Umbilical cord (tissue), 2 donors: ENCODE results near the gene IL2RA. TPM values are rescaled to one million over a fixed set of nuclear protein-coding genes. Genes with fewer than 3 reads are reported as not detected.
"Not testable (repeated sequence)": the region's sequence is repeated elsewhere in the genome, so short reads cannot be mapped to it uniquely, and the experiment has no call there.

Experiments
- DNase-seq: peaks from one replicate; pipeline ENCODE4 v3.0.0-alpha.2; 2015; ENCODE audit warnings: low spot score
- total RNA-seq: library from RNA; depleted of rRNA; stranded (reverse); fragments of >200 nt; gene quantifications from one replicate; pipeline ENCODE4 v1.2.3, GENCODE V29; 2014; ENCODE audit warnings: low replicate concordance; ENCODE audit not compliant: insufficient read depth

Gene IL2RA
- 5.1 TPM for total RNA-seq

DNA sequence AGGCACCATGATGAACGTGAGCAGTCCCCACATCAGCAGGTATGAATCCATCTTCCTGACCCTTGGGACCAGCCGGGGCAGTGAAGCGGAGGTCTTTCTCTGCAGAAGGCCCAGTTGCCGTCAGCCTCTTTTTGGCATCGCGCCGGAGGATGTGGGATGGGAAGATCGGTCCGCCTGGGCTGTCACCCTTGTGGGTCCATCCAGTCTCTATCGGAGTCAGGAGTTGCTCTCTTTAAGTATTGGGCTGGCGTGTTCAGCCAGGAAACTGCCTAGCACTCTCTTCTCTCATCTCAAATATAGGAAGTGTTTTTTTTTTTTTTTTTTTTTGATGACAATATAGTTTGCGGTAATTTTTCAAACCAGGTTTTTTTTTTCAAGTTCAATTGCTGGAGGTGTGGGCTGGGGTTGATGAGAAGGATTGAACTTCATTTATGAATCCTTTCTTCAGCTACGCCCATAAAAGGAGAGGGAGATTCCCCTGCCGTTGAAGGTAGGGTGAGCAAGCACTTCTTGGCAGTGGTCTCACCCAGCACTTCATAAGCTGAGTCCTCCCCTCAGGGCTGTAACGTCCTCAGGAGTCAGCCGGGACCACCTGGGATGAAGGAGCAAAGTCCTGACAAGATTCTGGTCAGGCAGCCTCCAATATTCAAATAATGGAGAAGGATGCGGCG is at the start of gene IL2RA:
Gene IL2RA (minus strand): TSS at position 267 of the 671 bp plus-strand sequence. CDS start 216 bp downstream, at position 51.
- no peak for DNase-seq

DNA sequence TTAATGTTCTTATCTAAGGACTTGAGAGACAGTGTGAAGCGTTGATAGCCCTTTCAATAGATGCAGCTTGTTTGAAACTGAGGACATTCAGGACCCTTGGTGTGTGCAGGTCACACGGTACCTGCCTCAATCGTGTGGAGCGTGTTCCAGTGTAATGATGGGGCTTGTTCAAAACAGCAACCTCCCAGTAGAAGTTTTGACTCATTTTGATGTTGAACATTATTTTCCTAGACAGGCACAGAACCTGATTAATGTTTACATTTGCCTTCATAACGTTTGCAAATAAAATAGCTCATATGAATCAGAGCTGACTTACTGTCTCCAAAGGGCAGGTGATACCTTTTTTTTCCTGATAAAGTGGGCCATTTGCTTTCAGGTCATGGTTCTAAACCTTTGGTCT is 48.0 kb upstream of the IL2RA start:
- DNase-seq, result no peak

DNA sequence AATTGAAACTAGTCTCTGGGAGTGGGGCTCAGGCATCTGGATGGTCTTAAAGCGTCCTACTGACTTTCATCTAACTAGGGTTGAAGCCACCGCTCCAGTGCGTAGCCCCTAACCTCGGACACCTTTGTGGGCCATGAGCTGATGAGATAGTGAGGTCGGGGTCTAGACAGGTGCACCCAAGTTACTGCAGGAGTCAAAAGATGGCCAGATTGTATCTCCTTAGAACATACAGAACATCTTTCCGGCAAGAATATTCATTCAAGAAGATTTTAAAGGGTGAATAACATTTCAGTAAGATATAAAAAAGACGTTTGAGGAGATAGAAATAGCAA is 47.2 kb upstream of the IL2RA start:
- no peak for DNase-seq

DNA sequence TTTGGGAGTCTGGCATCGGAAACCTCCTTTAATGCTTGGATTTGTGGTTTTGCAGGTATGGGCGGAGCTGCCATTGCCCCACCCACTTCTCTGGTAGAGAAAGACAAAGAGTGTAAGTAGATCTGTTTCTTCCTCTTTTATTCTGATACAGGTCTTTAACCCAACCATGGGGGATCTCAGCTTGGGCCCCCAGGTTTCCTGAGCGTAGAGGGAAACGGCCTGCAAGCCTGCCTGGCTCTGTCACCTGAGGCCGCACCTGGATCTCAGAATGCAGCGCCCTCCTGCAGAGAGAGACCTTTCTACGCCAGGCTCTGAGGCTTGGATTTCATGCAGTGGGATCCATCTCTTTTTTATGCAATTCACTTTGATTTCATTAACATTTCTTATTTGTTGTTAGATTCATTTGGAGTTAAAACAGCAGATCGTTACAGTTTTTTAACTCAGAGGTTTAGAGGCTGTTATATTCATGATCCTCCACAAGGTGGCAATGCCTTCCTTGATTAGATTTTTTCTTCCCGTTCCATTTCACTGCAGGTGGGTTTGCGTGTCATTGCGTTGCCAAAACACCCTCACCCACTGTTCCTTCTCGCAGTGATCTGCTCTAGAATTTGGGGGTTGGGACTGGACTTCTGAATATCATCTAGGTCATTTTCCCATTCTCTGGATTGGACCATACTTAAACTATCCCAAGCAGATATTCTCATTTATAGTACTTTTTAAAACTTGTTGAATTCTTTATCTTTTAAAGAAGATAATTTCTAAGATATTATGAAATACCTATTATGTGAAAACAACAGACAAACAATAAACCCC is 46.7 kb upstream of the IL2RA start:
- peak; percentile 38 for DNase-seq

DNA sequence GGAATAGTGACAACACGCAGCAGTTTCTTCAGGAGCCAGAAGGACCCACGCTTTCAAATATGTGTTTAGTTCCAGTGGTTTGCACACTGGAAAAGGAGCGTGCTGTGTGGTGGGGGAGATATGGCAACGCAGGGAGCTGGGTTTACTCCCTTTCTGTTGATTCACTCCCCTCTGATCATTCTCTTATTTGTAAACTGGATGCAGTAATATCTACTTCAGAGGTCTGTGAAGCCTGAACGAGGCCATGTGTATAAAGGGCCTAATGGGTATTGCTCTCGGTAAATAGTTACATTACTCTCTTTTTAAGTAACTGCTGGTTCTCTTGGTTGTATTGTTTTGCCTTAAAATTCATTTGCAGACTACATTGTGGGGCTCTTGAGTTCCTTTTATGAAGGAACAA is 45.9 kb upstream of the IL2RA start:
- DNase-seq, result no peak

DNA sequence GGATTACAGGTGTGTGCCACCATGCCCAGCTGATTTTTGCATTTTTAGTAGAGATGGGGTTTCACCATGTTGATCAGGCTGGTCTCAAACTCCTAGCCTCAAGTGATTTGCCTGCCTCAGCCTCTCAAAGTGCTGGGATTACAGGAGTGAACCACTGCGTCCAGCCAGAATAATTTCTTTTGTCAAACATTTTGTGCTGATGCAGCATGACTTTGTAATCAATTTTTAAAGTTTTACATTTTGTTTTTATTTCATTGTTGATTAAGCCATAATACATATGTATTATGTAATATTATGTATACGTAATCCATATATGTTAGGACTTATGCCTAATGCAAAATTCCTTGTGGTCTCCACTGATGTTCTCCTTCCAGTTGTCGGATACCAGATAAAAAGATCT is 45.4 kb upstream of the IL2RA start:
- DNase-seq, result not testable (repeated sequence)

DNA sequence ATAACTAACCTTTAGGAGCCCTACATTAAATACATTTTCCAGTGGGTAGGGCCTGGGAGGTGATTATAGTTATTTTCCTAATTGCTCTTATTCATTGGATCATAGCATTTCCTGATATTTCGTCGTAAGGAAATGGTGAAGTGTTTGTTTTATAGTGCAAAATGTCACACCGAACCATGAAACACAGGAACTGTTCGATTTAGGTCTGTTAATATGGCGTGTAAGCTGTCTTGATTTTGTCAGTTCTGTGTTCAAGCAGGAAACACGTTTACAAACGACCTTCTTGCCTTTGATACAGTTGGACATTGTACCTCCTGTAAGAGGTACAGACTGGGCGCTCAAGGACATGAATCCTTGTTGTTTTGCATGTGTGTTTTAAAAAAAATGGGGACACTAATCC is 41.4 kb upstream of the IL2RA start:
- DNase-seq, result no peak

DNA sequence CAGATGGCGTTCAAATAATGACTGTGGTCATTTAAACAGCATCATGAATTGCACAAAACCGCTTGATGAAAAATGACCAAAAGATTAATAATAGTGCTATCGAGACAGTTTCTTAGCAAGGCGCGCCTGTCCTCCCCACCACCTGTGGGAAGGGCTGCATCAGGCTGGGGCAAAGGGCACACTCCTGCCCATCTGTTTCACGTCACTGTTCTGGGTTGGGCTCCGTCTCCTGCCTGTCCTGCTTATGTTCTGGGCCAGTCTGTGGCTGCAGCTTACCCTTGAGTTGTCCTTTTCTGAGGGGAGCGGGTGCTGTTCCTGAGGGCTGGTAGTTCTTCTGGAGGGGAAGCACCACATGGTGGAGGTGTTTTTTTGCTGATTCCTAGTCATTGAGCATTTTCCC is 40.0 kb upstream of the IL2RA start:
- no peak for DNase-seq

DNA sequence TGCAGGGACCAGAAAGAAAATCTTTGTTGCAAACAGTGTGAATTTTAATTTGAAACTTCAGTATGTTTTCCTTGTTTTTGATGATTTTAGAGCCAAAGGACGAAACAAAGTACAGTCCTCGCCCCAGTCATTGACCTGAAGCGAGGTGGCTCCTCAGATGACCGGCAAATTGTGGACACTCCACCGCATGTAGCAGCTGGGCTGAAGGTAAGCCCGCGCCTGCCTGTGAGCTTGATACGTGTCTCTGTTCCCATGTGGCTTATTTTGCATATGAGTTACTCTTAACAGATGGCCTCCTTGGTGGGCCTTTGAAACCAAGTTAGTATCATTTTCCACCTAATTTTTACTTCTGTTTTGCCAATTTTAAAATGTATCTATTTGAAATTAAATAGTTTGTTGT is 39.0 kb upstream of the IL2RA start:
- DNase-seq, result no peak

DNA sequence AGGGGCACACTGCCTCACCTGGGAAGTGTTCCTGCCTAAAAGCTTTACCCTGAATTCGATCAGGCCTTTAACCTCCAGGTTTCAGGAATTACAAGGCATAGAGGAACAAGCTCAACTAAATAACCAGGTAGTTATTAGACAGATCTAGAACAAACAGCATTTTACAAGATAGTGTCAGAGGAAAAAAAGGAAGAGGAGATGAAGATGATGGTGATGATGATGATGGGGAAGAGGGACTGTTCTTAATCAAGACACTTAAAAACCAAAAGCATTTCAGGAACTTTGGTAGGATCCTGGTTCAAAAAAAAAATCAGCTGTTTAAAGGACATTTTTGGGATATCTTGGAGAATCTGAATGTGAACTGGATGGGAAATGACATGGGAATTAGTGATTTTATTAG is 38.2 kb upstream of the IL2RA start:
- DNase-seq, result no peak

DNA sequence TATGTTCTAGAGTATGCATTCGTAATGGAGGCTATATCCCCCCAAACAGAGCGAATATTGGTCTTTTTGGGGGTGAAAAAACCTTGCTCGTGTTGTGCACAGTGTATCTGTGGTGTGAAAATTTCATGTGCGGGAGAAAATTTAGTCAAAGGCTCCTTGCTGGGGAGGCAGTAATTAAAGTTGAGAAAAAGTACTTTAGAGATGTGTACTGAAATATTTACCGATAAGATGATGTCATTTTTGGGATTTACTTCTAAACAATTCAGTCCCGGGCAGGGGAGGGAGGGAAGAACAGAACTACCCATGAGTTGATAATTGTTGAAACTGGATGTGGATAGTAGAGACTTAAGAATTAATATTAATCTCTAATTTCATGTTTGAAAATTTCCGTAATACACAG is 36.0 kb upstream of the IL2RA start:
- no peak for DNase-seq

DNA sequence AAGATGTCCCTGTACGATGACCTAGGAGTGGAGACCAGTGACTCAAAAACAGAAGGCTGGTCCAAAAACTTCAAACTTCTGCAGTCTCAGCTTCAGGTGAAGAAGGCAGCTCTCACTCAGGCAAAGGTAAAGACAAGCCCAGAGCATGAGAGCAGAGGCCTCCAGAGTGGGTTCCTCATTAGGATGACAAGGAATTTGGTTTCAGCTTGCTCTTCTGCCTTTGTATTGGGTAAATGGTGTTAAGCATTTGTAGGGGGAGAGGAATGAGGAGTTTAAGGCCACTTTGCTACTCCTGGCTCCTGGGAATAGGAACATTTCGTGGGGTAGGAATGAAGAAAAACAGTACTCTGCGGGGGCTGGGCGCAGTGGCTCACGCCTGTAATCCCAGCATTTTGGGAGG is 34.9 kb upstream of the IL2RA start:
- no peak for DNase-seq

DNA sequence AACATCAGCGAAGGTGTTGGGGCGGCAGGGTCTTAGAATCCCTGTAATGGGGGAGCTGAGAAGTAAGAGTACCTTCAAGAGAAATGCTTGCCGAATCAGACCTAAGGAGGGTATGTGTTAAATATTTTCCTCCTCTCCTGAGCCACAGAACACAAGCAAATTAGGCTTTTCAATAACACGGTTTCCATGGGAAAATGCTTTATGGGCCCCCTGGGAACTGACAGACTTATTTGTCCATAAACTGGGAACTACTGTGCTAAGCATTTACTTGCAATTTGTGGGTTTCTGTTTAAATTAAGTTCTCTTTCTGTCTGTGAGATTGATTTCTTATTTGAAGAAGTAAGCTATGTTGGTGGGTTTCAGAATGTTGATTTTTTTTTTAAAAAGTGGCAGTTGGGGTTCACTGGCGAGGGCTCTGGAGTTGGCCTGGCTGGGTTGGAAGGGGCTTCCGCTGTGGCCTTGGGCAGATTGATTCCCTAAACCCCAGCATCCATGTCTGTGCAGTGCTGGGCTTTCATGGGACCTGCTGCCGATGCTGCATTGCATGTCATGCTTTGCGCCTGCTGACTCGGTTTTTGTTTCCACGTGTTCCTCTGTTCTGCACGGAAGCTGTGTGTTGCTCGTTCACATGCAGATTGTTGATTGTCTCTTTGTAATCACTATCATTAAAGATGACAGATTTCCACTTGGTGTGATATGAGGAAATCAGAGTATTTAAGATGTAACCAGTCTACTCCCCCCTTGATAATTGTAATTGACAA is 33.8 kb upstream of the IL2RA start:
- no peak for DNase-seq

DNA sequence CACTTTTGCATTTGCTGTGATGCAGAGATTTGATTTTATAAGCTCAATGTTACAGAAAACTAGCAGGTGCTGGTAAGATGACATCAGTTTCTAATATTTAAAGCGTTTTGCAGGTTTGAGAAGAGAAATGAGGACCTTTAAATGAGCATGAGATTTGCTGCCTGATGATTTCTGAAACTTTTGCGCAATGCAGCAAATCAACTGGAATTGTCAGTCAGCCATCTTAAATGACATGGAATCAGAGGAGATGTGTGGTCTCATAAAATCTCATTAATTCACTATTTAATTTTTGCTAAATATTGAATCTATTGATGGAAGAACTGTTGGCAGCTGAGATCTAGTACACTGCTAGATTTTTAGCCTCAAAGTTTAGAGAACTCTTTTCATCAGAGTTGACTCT is 30.6 kb upstream of the IL2RA start:
- no peak for DNase-seq

DNA sequence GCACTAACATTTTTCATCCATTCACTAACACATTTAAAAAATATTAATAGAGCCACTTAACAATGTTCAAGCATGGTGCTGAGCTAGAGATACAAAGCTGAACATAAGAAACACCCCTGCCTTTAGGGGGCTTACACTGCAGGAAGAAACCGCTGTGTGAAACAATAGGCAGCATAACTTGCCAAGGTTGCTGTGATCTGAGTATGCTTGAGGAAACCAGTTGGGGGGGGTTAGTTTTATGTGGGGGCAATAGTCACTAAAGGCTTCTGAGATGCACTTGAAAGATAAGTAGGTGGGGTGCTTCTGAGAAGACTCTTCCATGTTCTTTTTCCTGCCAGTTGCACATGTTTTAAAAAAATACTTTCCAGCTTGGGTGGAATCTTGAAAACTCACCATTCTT is 29.5 kb upstream of the IL2RA start:
- peak; percentile 9 for DNase-seq

DNA sequence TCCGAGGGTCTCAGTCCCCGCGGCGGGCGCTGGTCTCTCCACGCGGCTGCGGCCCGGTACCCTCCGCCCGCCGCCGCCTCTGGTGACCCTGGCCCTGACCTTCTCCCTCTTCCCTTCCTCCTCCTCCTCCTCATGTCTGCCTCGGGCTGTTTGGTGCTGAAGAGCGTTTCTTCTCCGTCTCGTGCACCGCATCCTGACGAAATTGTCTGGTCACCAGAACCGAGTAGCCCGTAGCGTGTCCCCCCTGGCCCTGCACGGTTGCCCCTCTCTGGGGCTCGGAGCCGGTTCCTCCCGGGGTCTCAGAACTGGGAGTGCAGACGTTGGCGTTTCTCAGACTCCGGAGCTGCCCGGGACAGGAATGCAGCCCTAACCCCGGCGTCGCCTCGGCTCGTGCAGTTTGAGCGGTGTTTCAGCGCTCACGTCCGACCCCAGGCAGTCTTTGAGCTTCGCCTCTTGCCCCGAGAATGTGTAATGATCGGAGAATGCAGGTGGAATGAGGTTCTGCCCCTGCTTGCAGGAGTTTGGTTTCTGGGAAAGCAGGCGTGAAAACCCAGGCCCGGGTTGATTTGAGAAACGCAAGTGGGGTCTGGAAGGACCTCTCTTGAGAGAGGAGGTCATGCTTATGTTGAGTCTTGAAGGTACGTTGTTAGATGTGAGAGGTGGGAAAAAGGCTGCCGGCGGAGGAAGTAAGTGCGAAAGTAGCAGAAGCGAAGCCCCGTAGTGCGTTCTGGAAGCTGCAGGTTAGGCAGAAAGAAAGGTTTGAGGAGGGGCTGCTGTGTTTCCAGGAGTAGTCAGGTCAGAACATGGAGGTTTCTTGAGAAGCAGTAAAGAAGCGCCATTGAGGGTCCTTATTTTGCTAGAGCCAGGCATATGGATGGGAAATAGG is 27.4 kb upstream of the IL2RA start:
- DNase-seq, result peak; percentile 25

DNA sequence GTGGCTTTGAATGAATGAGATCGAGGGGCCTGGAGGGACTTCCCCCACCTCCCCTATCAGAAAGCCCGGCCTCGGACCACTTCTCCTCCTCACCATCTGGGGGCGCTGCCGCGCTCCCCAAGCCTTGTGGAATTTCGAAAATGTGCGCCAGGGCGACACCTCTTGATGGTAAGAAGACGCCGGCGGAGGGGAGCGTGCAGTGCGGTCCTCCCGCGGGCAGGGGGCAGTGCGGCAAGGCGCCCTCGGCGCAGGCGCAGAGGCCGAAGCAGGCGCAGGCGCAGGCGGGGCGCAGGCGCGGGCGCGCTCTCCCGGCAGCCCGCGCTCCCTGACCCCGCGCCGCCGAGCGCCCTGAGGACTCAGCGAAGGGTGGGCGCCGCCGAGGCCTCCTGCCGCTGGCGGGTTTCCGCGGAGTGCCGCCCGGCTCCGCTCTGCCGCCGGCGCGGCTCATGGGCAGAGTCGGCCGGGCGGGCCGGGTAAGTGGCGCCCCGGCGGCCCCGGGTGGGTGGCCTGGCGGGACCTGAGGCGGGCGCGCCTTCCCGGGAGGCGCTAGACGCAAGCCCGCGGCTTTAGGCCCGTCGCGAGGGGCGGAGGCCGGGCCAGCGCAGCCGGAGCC is 26.7 kb upstream of the IL2RA start, which contains the start of gene RBM17:
Gene RBM17 (plus strand): TSS at position 314 of the 613 bp plus-strand sequence. CDS start 8,032 bp downstream, outside the sequence.
- DNase-seq, result peak; percentile 97

DNA sequence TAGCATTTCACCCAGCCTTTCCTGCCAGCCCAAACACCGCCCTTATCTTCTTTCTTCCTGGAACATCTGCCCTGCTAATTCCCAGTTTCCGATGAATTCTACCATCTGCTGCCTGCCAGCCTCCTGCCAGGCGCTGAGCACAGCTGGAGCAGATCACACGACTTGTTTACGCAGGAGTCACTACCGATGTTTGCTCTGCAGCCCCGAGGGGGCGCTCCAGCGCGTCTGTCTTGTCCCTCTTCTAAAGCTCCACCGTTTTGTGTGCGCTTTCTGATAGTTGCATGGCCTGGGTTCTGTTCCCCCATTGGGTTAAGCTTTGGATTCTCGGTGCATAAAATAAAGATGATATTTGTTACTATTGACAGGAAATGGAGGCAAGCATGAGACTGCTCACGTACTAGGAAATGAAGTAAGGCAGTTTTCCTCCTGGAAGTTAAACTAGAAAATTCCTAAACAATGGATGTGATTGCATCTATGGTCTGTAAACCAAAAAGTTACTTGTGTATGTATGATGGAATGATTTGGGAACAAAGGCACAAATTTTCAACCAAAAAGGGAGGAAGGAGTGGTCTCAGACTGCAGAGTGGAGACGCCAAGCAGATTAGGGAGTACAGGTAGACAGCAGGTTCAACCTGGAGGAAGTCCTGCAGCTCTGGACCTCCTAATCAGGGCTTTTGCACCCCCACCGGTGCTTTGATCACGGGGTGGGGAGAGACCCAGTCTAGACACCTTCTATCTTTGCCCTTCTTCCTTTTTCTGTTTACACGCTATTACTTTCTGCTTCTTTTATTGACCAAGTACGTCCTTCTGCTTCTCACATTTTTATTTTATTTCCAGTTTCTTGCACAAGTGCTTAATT is 24.4 kb upstream of the IL2RA start:
- DNase-seq, result peak; percentile 88

DNA sequence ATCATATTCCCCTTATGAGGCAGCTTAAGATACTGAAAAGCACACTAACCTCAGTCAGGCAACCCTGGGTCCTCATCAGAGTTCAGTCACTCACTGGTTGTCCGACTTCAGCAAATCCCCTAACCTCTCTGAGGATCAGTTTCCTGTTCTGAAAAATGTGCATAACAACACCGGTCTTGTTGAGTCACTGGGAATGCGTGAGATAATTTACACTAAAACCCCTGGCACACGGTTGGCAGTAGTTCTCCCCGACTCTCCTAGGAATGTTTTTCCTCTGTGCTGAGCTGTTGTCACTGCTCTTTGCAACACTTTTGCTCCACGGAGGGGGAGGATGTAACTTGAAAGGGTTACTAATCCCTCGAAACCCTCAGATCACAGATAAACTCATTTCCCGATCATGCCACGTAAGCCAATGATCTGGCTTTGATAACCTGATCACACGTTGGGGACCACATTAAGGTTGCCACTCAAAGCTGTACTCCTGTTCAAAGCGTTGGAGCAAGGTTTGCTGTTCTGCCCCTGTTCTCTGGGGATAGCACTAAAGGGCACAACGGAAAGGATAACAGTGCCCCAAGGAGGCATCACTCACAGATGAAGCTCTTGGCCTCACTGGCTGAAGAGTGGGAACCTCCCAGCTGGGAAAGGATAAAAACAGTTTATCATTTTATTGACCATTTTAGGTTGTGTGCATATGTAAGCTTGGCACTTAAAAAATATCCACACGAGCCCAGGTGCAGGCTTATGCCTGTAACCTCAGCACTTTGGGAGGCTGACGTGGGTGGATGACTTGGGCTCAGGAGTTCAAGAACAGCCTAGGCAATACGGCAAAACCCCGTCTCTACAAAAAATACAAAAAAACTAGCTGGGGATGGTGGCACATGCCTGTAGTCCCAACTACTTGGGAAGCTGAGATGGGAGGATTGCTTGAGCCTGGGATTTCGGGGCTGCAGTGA is 21.6 kb upstream of the IL2RA start:
- DNase-seq, result peak; percentile 25
